ENCODE measurements around the gene HMGCS2.
"Not testable (repeated sequence)": the region's sequence is repeated elsewhere in the genome, so short reads cannot be mapped to it uniquely, and the experiment has no call there.

HMGCS2 gene

GRCh38 chr1:119797606-119798005 is 28.9 kb upstream of the HMGCS2 start:
- peaks cover 0 to 5% of the 10 kb centered on the region in 2 donors for H3K27me3 Mint-ChIP-seq
- H3K27ac Mint-ChIP-seq = no peak overlapping the region

GRCh38 chr1:119797162-119797561 is 28.5 kb upstream of the HMGCS2 start:
- no peak for DNase-seq
- Mint-ChIP-seq H3K36me3 (no peaks in the 10 kb centered on the region), H3K4me1 (peaks cover 0 to 2% of the 10 kb centered on the region in 2 donors), H3K27ac (no peak overlapping the region), H3K27me3 (peaks cover 0 to 5% of the 10 kb centered on the region in 2 donors), H3K4me3 (no peak overlapping the region), H3K9me3 (no peaks in the 10 kb centered on the region)
- ATAC-seq (replicated peaks) = peak; percentile 69 to 79

More at GRCh38 chr1:119797606-119798005, 28.9 kb upstream of the HMGCS2 start:
- no peaks in the 10 kb centered on the region for H3K36me3 Mint-ChIP-seq
- DNase-seq (no peak), ATAC-seq (replicated peaks) (peak in 1 of 2 donors; percentile 10)
- H3K4me1 Mint-ChIP-seq = peaks cover 0 to 2% of the 10 kb centered on the region in 2 donors
- H3K9me3 Mint-ChIP-seq = no peaks in the 10 kb centered on the region
- no peak overlapping the region for H3K4me3 Mint-ChIP-seq

- H3K4me1 Mint-ChIP-seq = peaks cover 0 to 2% of the 10 kb centered on the region in 2 donors
- ATAC-seq (replicated peaks) (no peak), DNase-seq (no peak)
- no peaks in the 10 kb centered on the region for H3K9me3 Mint-ChIP-seq
- no peak overlapping the region for H3K27ac Mint-ChIP-seq
- H3K27me3 Mint-ChIP-seq = peaks cover 0 to 12% of the 10 kb centered on the region in 2 donors
- H3K36me3 Mint-ChIP-seq = no peaks in the 10 kb centered on the region
- no peak overlapping the region for H3K4me3 Mint-ChIP-seq
Measured at GRCh38 chr1:119795261-119796200, 26.8 kb upstream of the HMGCS2 start.

GRCh38 chr1:119794876-119795240 is 26.2 kb upstream of the HMGCS2 start:
- no peak for DNase-seq
- H3K4me1 Mint-ChIP-seq = peaks cover 0 to 2% of the 10 kb centered on the region in 2 donors
- peaks cover 4 to 18% of the 10 kb centered on the region in 2 donors for H3K27me3 Mint-ChIP-seq
- H3K9me3 Mint-ChIP-seq = no peaks in the 10 kb centered on the region
- ATAC-seq (replicated peaks) = no peak
- no peaks in the 10 kb centered on the region for H3K36me3 Mint-ChIP-seq
- H3K27ac Mint-ChIP-seq = no peak overlapping the region
- H3K4me3 Mint-ChIP-seq = no peak overlapping the region

GRCh38 chr1:119794230-119794875 is 25.6 kb upstream of the HMGCS2 start:
- Mint-ChIP-seq H3K9me3 (no peaks in the 10 kb centered on the region), H3K4me1 (peaks cover 0 to 2% of the 10 kb centered on the region in 2 donors)
- no peak for DNase-seq

GRCh38 chr1:119791377-119791776 is 22.7 kb upstream of the HMGCS2 start:
- peaks cover 2 to 4% of the 10 kb centered on the region in 2 donors for H3K4me1 Mint-ChIP-seq
- no peaks in the 10 kb centered on the region for H3K36me3 Mint-ChIP-seq
- ATAC-seq (replicated peaks) = no peak
- no peak overlapping the region for H3K4me3 Mint-ChIP-seq
- H3K27me3 Mint-ChIP-seq = peaks cover 9 to 22% of the 10 kb centered on the region in 2 donors
- DNase-seq = no peak
- H3K9me3 Mint-ChIP-seq = no peaks in the 10 kb centered on the region
- no peak overlapping the region for H3K27ac Mint-ChIP-seq

More at GRCh38 chr1:119794230-119794875, 25.6 kb upstream of the HMGCS2 start:
- no peak overlapping the region for H3K4me3 Mint-ChIP-seq
- ATAC-seq (replicated peaks) = no peak
- no peak overlapping the region for H3K27ac Mint-ChIP-seq
- no peaks in the 10 kb centered on the region for H3K36me3 Mint-ChIP-seq
- H3K27me3 Mint-ChIP-seq = peaks cover 6 to 20% of the 10 kb centered on the region in 2 donors

- no peak for ATAC-seq (replicated peaks)
- DNase-seq = no peak
- no peak overlapping the region for H3K4me3 Mint-ChIP-seq
- H3K4me1 Mint-ChIP-seq = peaks cover 6 to 10% of the 10 kb centered on the region in 2 donors
- H3K9me3 Mint-ChIP-seq = no peaks in the 10 kb centered on the region
- no peak overlapping the region for H3K27ac Mint-ChIP-seq
- H3K27me3 Mint-ChIP-seq = peaks cover 9 to 22% of the 10 kb centered on the region in 2 donors
- no peaks in the 10 kb centered on the region for H3K36me3 Mint-ChIP-seq
Measured at GRCh38 chr1:119790451-119791198, 21.9 kb upstream of the HMGCS2 start.

- no peak for DNase-seq
- no peak overlapping the region for H3K4me3 Mint-ChIP-seq
Measured at GRCh38 chr1:119787776-119788175, 19.1 kb upstream of the HMGCS2 start.

GRCh38 chr1:119786473-119787050 is 17.9 kb upstream of the HMGCS2 start:
- peak; percentile 6 for DNase-seq
- H3K27me3 Mint-ChIP-seq = peaks cover 20 to 22% of the 10 kb centered on the region in 2 donors
- H3K4me1 Mint-ChIP-seq = peaks cover 6 to 10% of the 10 kb centered on the region in 2 donors
- H3K4me3 Mint-ChIP-seq = peak overlapping the region in 1 of 2 donors; percentile 49
- H3K27ac Mint-ChIP-seq, H3K9me3 Mint-ChIP-seq, H3K36me3 Mint-ChIP-seq: not testable (repeated sequence)
- peak in 1 of 2 donors; percentile 34 for ATAC-seq (replicated peaks)

More at GRCh38 chr1:119787776-119788175, 19.1 kb upstream of the HMGCS2 start:
- Mint-ChIP-seq H3K4me1 (peaks cover 6 to 10% of the 10 kb centered on the region in 2 donors), H3K9me3 (no peaks in the 10 kb centered on the region), H3K27ac (no peak overlapping the region), H3K36me3 (no peaks in the 10 kb centered on the region), H3K27me3 (peaks cover 17 to 22% of the 10 kb centered on the region in 2 donors)
- ATAC-seq (replicated peaks) = no peak

- H3K36me3 Mint-ChIP-seq; H3K9me3 Mint-ChIP-seq; ATAC-seq (replicated peaks); DNase-seq: not testable (repeated sequence)
- Mint-ChIP-seq H3K4me3 (peak overlapping the region in 1 of 2 donors; percentile 49), H3K27me3 (peaks cover 20% of the 10 kb centered on the region in 2 donors), H3K4me1 (peaks cover 6 to 10% of the 10 kb centered on the region in 2 donors), H3K27ac (peak overlapping the region; percentile 87)
Measured at GRCh38 chr1:119786046-119786445, 17.3 kb upstream of the HMGCS2 start.

GRCh38 chr1:119784191-119784781 is 15.6 kb upstream of the HMGCS2 start:
- H3K27me3 Mint-ChIP-seq = peaks cover 6 to 14% of the 10 kb centered on the region in 2 donors
- no peak for ATAC-seq (replicated peaks)
- H3K27ac Mint-ChIP-seq = no peak overlapping the region

GRCh38 chr1:119783354-119784185 is 14.9 kb upstream of the HMGCS2 start:
- peaks cover 5 to 12% of the 10 kb centered on the region in 2 donors for H3K27me3 Mint-ChIP-seq
- H3K4me3 Mint-ChIP-seq = no peak overlapping the region
- H3K36me3 Mint-ChIP-seq = no peaks in the 10 kb centered on the region
- peaks cover 6 to 10% of the 10 kb centered on the region in 2 donors for H3K4me1 Mint-ChIP-seq
- peak overlapping the region; percentile 47 for H3K27ac Mint-ChIP-seq
- no peaks in the 10 kb centered on the region for H3K9me3 Mint-ChIP-seq
- ATAC-seq (replicated peaks) = no peak
- no peak for DNase-seq

More at GRCh38 chr1:119784191-119784781, 15.6 kb upstream of the HMGCS2 start:
- Mint-ChIP-seq H3K9me3 (no peaks in the 10 kb centered on the region), H3K4me1 (peaks cover 6 to 10% of the 10 kb centered on the region in 2 donors), H3K4me3 (no peak overlapping the region), H3K36me3 (no peaks in the 10 kb centered on the region)
- no peak for DNase-seq

Measured in stimulated activated naive B cell treated with anti-CD40 and anti-IgM and Interleukin-4, amounts not matched to agents 10 μg/mL and 1 μg/mL and 100 μg/mL, for 72 hours (primary cell).